ENCODE measurements around the gene DLGAP1.

Gene DLGAP1

GRCh38 chr18:4276953-4277585 is 178.0 kb downstream of the DLGAP1 start:
- TF ChIP-seq MAX (IDR thresholded peaks at IDR 0.05; ENCODE audit: low read depth, low read length) = no peak
- no peak for DNase-seq (ENCODE audit: low read depth)
- H3K4me3 ChIP-seq (ENCODE audit: low read depth, low read length) = no peak overlapping the region

GRCh38 chr18:4271952-4272351 is 183.2 kb downstream of the DLGAP1 start:
- no peak for DNase-seq (ENCODE audit: low read depth)

GRCh38 chr18:4270988-4271387 is 184.1 kb downstream of the DLGAP1 start:
- TF ChIP-seq POLR2A (IDR thresholded peaks at IDR 0.05; ENCODE audit: extremely low read depth, insufficient read length) (no peak), CTCF (IDR thresholded peaks at IDR 0.05; ENCODE audit: low read depth, low read length) (no peak), MAX (IDR thresholded peaks at IDR 0.05; ENCODE audit: low read depth, low read length) (no peak), MYC (IDR thresholded peaks at IDR 0.05; ENCODE audit: low read depth, low read length) (no peak)
- no peak for DNase-seq (ENCODE audit: low read depth)
- no peak overlapping the region for H3K4me3 ChIP-seq (ENCODE audit: low read depth, low read length)

More at GRCh38 chr18:4271952-4272351, 183.2 kb downstream of the DLGAP1 start:
- TF ChIP-seq MAX (IDR thresholded peaks at IDR 0.05; ENCODE audit: low read depth, low read length) (no peak), MYC (IDR thresholded peaks at IDR 0.05; ENCODE audit: low read depth, low read length) (no peak), CTCF (IDR thresholded peaks at IDR 0.05; ENCODE audit: low read depth, low read length) (no peak), POLR2A (IDR thresholded peaks at IDR 0.05; ENCODE audit: extremely low read depth, insufficient read length) (no peak)
- H3K4me3 ChIP-seq (ENCODE audit: low read depth, low read length) = no peak overlapping the region

- no peak for TF ChIP-seq POLR2A (IDR thresholded peaks at IDR 0.05; ENCODE audit: extremely low read depth, insufficient read length)
- no peak for TF ChIP-seq MAX (IDR thresholded peaks at IDR 0.05; ENCODE audit: low read depth, low read length)
- no peak for TF ChIP-seq MYC (IDR thresholded peaks at IDR 0.05; ENCODE audit: low read depth, low read length)
- TF ChIP-seq CTCF (IDR thresholded peaks at IDR 0.05; ENCODE audit: low read depth, low read length) = no peak
- no peak overlapping the region for H3K4me3 ChIP-seq (ENCODE audit: low read depth, low read length)
Observed at GRCh38 chr18:4270016-4270415, 185.1 kb downstream of the DLGAP1 start.

DNA sequence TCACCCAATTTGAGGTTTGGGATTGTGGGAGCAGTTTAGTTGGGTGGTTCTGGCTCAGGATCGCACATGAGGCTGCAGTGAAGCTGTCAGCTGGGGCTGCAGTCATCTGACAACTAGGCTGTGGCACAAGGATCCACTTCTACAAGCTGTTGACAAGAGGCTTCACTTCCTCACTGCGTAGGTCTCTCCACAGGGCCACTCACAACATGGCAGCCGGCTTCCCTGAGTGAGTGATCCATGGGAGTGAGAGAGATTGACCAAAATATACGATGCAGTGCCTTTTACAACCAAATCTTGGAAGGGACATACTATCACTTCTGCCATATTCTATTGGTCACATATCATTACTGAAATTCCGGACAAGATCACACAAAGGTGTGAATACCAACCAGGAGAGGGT is 187.5 kb downstream of the DLGAP1 start:
- TF ChIP-seq MAX (IDR thresholded peaks at IDR 0.05; ENCODE audit: low read depth, low read length) = no peak
- no peak for TF ChIP-seq MYC (IDR thresholded peaks at IDR 0.05; ENCODE audit: low read depth, low read length)
- no peak for TF ChIP-seq POLR2A (IDR thresholded peaks at IDR 0.05; ENCODE audit: extremely low read depth, insufficient read length)
- no peak for TF ChIP-seq CTCF (IDR thresholded peaks at IDR 0.05; ENCODE audit: low read depth, low read length)
- no peak overlapping the region for H3K4me3 ChIP-seq (ENCODE audit: low read depth, low read length)
- DNase-seq (ENCODE audit: low read depth) = no peak

More at GRCh38 chr18:4270016-4270415, 185.1 kb downstream of the DLGAP1 start:
- no peak for DNase-seq (ENCODE audit: low read depth)

DNA sequence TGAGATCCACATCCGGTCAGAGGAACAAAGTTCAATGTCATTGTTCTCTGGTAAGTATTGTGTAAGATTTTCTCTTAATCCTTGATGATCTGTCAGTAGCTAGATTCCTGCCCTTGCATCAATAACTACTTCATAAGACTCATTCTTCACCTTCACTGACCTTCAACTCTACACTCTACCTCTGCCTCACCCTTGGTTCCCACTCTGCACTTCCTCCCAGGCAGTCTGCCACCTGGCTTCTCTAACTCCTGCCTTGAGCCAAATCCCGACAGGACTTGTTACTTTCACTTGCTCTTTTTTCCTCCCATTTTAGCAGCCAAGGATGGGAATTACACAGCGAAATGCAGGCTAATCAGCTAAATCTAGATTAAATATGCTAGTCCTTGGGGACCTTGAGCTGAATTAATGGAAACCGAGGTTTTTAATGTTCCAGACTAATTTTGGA is 190.7 kb downstream of the DLGAP1 start:
- H3K4me3 ChIP-seq (ENCODE audit: low read depth, low read length) = no peak overlapping the region
- TF ChIP-seq CTCF (IDR thresholded peaks at IDR 0.05; ENCODE audit: low read depth, low read length) = no peak
- no peak for TF ChIP-seq POLR2A (IDR thresholded peaks at IDR 0.05; ENCODE audit: extremely low read depth, insufficient read length)
- no peak for TF ChIP-seq MYC (IDR thresholded peaks at IDR 0.05; ENCODE audit: low read depth, low read length)
- no peak for TF ChIP-seq MAX (IDR thresholded peaks at IDR 0.05; ENCODE audit: low read depth, low read length)
- no peak for DNase-seq (ENCODE audit: low read depth)

Data from NB4 (cell line).